GM18499 (cell line): ENCODE measurements around the gene RGL3.
"Not testable (repeated sequence)": the region's sequence is repeated elsewhere in the genome, so short reads cannot be mapped to it uniquely, and the experiment has no call there.

Experiments
- ATAC-seq: cut with Tn5 transposase; IDR thresholded peaks from one replicate; pipeline ENCODE4 v1.9.1; 2021; ENCODE audit warnings: moderate number of reproducible peaks; ENCODE audit not compliant: insufficient read depth, unreplicated experiment

RGL3 gene

GRCh38 chr19:11422163-11423065, 3.3 kb upstream of the RGL3 start:
- no peak for ATAC-seq

- ATAC-seq: no peak
Measured at GRCh38 chr19:11421371-11422098, 2.4 kb upstream of the RGL3 start.

GRCh38 chr19:11420429-11421370, 1.6 kb upstream of the RGL3 start:
- ATAC-seq: no peak

GRCh38 chr19:11418094-11418548, 993 bp downstream of the RGL3 start:
- ATAC-seq: no peak

GRCh38 chr19:11416346-11417052, 2.6 kb downstream of the RGL3 start:
- no peak for ATAC-seq

- no peak for ATAC-seq
Measured at GRCh38 chr19:11414544-11414943, 4.6 kb downstream of the RGL3 start.

- no peak for ATAC-seq
Measured at GRCh38 chr19:11410682-11411081, 8.4 kb downstream of the RGL3 start.

GRCh38 chr19:11408591-11408990, 10.5 kb downstream of the RGL3 start:
- no peak for ATAC-seq

- ATAC-seq: not testable (repeated sequence)
Measured at GRCh38 chr19:11406703-11407236, 12.3 kb downstream of the RGL3 start.

- no peak for ATAC-seq
Measured at GRCh38 chr19:11405846-11406643, 13.1 kb downstream of the RGL3 start.

GRCh38 chr19:11404588-11405222, 14.4 kb downstream of the RGL3 start:
- no peak for ATAC-seq

- ATAC-seq: no peak
Measured at GRCh38 chr19:11401808-11402543, 17.1 kb downstream of the RGL3 start.

- no peak for ATAC-seq
Measured at GRCh38 chr19:11400798-11401197, 18.3 kb downstream of the RGL3 start.

- no peak for ATAC-seq
Measured at GRCh38 chr19:11399667-11400066, 19.4 kb downstream of the RGL3 start.

GRCh38 chr19:11397089-11397610, 22.0 kb downstream of the RGL3 start:
- ATAC-seq: no peak

GRCh38 chr19:11390933-11391680, 28.0 kb downstream of the RGL3 start:
- no peak for ATAC-seq

- ATAC-seq: no peak
Measured at GRCh38 chr19:11390359-11390758, 28.8 kb downstream of the RGL3 start.
